ENCODE measurements around the gene LMBR1L.
"Not testable (repeated sequence)": the region's sequence is repeated elsewhere in the genome, so short reads cannot be mapped to it uniquely, and the experiment has no call there.

LMBR1L gene

GRCh38 chr12:49110464-49111155, at the start of gene LMBR1L:
Gene LMBR1L, minus strand, starts transcription at chr12:49110847. Its CDS starts 292 bp downstream, at chr12:49110555.
- DNase-seq (ENCODE audit: low read depth): peak; percentile 88

GRCh38 chr12:49160399-49160798, 49.8 kb upstream of the LMBR1L start:
- no peak for DNase-seq (ENCODE audit: low read depth)

- DNase-seq (ENCODE audit: low read depth): no peak
Observed at GRCh38 chr12:49154221-49154620, 43.6 kb upstream of the LMBR1L start.

GRCh38 chr12:49147384-49147783, 36.7 kb upstream of the LMBR1L start:
- no peak for DNase-seq (ENCODE audit: low read depth)

GRCh38 chr12:49146406-49146805, 35.8 kb upstream of the LMBR1L start:
- DNase-seq (ENCODE audit: low read depth): no peak

- DNase-seq (ENCODE audit: low read depth): no peak
Observed at GRCh38 chr12:49144384-49144783, 33.7 kb upstream of the LMBR1L start.

GRCh38 chr12:49138999-49139398, 28.4 kb upstream of the LMBR1L start:
- DNase-seq (ENCODE audit: low read depth): no peak

GRCh38 chr12:49138587-49138986, 27.9 kb upstream of the LMBR1L start:
- DNase-seq (ENCODE audit: low read depth): no peak

GRCh38 chr12:49137476-49137875, 26.8 kb upstream of the LMBR1L start:
- DNase-seq (ENCODE audit: low read depth): no peak

GRCh38 chr12:49136997-49137396, 26.4 kb upstream of the LMBR1L start:
- not testable (repeated sequence) for DNase-seq (ENCODE audit: low read depth)

- no peak for DNase-seq (ENCODE audit: low read depth)
Observed at GRCh38 chr12:49133590-49133989, 22.9 kb upstream of the LMBR1L start.

- DNase-seq (ENCODE audit: low read depth): no peak
Observed at GRCh38 chr12:49133014-49133413, 22.4 kb upstream of the LMBR1L start.

GRCh38 chr12:49131894-49132461, 21.3 kb upstream of the LMBR1L start:
- DNase-seq (ENCODE audit: low read depth): no peak

- DNase-seq (ENCODE audit: low read depth): no peak
Observed at GRCh38 chr12:49131051-49131893, 20.6 kb upstream of the LMBR1L start, which contains the start of gene TUBA1B. Gene TUBA1B, minus strand, starts transcription at chr12:49131395. Its CDS starts 95 bp downstream, at chr12:49131300.

- DNase-seq (ENCODE audit: low read depth): peak; percentile 61
Observed at GRCh38 chr12:49130151-49131050, 19.8 kb upstream of the LMBR1L start.

- no peak for DNase-seq (ENCODE audit: low read depth)
Observed at GRCh38 chr12:49129332-49130150, 18.9 kb upstream of the LMBR1L start.

GRCh38 chr12:49127971-49128370, 17.3 kb upstream of the LMBR1L start:
- DNase-seq (ENCODE audit: low read depth): not testable (repeated sequence)

GRCh38 chr12:49126852-49127763, 16.5 kb upstream of the LMBR1L start:
- no peak for DNase-seq (ENCODE audit: low read depth)

- no peak for DNase-seq (ENCODE audit: low read depth)
Observed at GRCh38 chr12:49121047-49121696, 10.5 kb upstream of the LMBR1L start.
